Naive thymus-derived CD4-positive, alpha-beta T cell (primary cell): ENCODE measurements around the gene OR52B2. TPM values are rescaled to one million over a fixed set of nuclear protein-coding genes. Genes with fewer than 3 reads are reported as not detected.
A peak's percentile ranks its signal among the peaks of the same experiment; 100 is the strongest.
"Not testable (repeated sequence)": the region's sequence is repeated elsewhere in the genome, so short reads cannot be mapped to it uniquely, and the experiment has no call there.

Experiments
- ATAC-seq: fragments of 150-1000 bp; cut with Tn5 transposase; 2 replicates; pipeline ENCODE4 v1.10.0; 2021; ENCODE audit warnings: mild to moderate bottlenecking, moderate library complexity
- CTCF ChIA-PET: fragments of 350-600 bp; sonication (Branson Sonifier 250); formaldehyde crosslinking; loops from one replicate; lab custom pipeline; 2021; ENCODE audit warnings: antibody characterized with exemption; lab: Charles Lee
- POLR2A ChIA-PET: fragments of 350-600 bp; sonication (Branson Sonifier 250); formaldehyde crosslinking; loops from one replicate; lab custom pipeline; 2021; ENCODE audit warnings: antibody characterized with exemption, inconsistent platforms; lab: Charles Lee
- DNase-seq, 9 donors: peaks; one replicate each; pipeline versions ENCODE4 v3.0.0 to v3.0.0-alpha.2; 2020 to 2022; ENCODE audit warnings: mixed read lengths in 1 of 9
- H3K27ac ChIP-seq: one replicate; pipeline ENCODE4 v1.7.0; 2013; ENCODE audit warnings: mild to moderate bottlenecking, low read depth, low read length, moderate library complexity
- H3K27me3 ChIP-seq, 2 donors: one replicate each; pipeline ENCODE4 v1.7.0; 2013; ENCODE audit warnings: low read length in 2 of 2, mild to moderate bottlenecking in 2 of 2, moderate library complexity in 2 of 2; ENCODE audit not compliant: control insufficient read depth in 2 of 2, insufficient read depth in 2 of 2
- H3K36me3 ChIP-seq, 3 experiments: 1 replicate in 2 of 3; 2 replicates in 1 of 3; pipeline ENCODE4 v1.7.0; 2013; ENCODE audit warnings: low read length in 3 of 3, mild to moderate bottlenecking in 3 of 3, moderate library complexity in 1 of 3; ENCODE audit not compliant: insufficient read depth in 3 of 3, control insufficient read depth in 2 of 3
- H3K4me1 ChIP-seq, 2 donors: one replicate each; pipeline ENCODE4 v1.7.0; 2013; ENCODE audit warnings: low read length in 2 of 2, mild to moderate bottlenecking in 2 of 2, moderate library complexity in 1 of 2; ENCODE audit not compliant: control insufficient read depth in 2 of 2, insufficient read depth in 2 of 2
- H3K4me3 ChIP-seq: 2 replicates; pipeline ENCODE4 v1.7.0; 2013; ENCODE audit warnings: mild to moderate bottlenecking, low read length
- H3K9me3 ChIP-seq, 3 experiments: 1 replicate in 2 of 3; 2 replicates in 1 of 3; pipeline ENCODE4 v1.7.0; 2013; ENCODE audit warnings: low read length in 3 of 3; ENCODE audit not compliant: control insufficient read depth in 2 of 3
- H3K27ac Mint-ChIP-seq, 9 donors: one replicate each; pipeline ENCODE4 v1.8.0; 2020 to 2022; ENCODE audit warnings: mixed read lengths in 9 of 9, mild to moderate bottlenecking in 8 of 9, moderate library complexity in 5 of 9, inconsistent platforms in 2 of 9
- H3K27me3 Mint-ChIP-seq, 5 donors: one replicate each; pipeline ENCODE4 v1.8.0; 2021 to 2022; ENCODE audit warnings: mixed read lengths in 5 of 5, mild to moderate bottlenecking in 1 of 5
- H3K36me3 Mint-ChIP-seq, 5 donors: one replicate each; pipeline ENCODE4 v1.8.0; 2020 to 2022; ENCODE audit warnings: mixed read lengths in 5 of 5, mild to moderate bottlenecking in 3 of 5, inconsistent platforms in 1 of 5
- H3K4me1 Mint-ChIP-seq, 7 donors: one replicate each; pipeline ENCODE4 v1.8.0; 2020 to 2022; ENCODE audit warnings: mixed read lengths in 7 of 7, mild to moderate bottlenecking in 3 of 7, inconsistent platforms in 1 of 7
- H3K4me3 Mint-ChIP-seq, 10 donors: one replicate each; pipeline ENCODE4 v1.8.0; 2020 to 2022; ENCODE audit warnings: mild to moderate bottlenecking in 10 of 10, mixed read lengths in 10 of 10, moderate library complexity in 6 of 10, inconsistent platforms in 2 of 10
- H3K9me3 Mint-ChIP-seq, 11 donors: one replicate each; pipeline ENCODE4 v1.8.0; 2020 to 2022; ENCODE audit warnings: mixed read lengths in 11 of 11, mild to moderate bottlenecking in 4 of 11, inconsistent platforms in 1 of 11, moderate library complexity in 1 of 11
- intact Hi-C, 2 donors: fragments of 100-400 bp; cut with micrococcal nuclease; formaldehyde crosslinking; loops; one replicate each; pipeline ENCODE4 v1.15.1; 2023
- polyA plus RNA-seq, 2 donors: library from polyadenylated mRNA; unstranded; fragments of 300-500 nt; fragmentation: Illumina TruSeq; gene quantifications; one replicate each; pipeline ENCODE4 v1.2.3, GENCODE V29; 2021
- total RNA-seq, 6 experiments: library from RNA in 5 of 6; stranded (reverse) in 5 of 6; gene quantifications; 1 replicate in 5 of 6; 2 replicates in 1 of 6; pipeline ENCODE4 v1.2.3 and lab custom pipeline; 2021 to 2026

OR52B2 gene
- total and polyA plus RNA-seq, 7 experiments from 2014 or later: not detected

- not testable (repeated sequence) for ATAC-seq, H3K36me3 Mint-ChIP-seq, DNase-seq
These were observed 34.2 kb downstream of the OR52B2 start for GRCh38 chr11:6135936-6136335.

DNA sequence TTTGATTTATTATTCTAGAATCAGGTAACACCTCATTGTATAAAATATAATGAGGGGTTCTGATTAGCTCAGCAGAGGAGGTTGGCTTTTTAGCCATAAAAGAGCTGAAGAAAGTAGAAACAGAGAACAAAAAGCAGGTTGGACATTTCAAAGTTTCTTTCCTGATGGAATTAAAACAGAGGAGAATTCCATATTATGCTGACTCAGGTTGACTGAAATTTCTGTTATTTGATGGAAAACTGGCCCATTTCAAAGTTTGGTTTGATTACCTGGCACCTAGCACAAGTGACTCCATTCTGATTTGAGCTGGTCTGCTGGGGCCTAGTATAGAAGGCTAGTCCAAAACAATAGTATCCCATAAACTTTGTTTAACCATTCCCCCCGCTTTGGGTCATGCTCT is 37.7 kb downstream of the OR52B2 start:
- H3K36me3 ChIP-seq: no peaks in the 10 kb centered on the region
- Mint-ChIP-seq H3K27me3 (peaks cover 0 to 11% (median 0%) of the 10 kb centered on the region in 5 donors), H3K4me1 (no peaks in the 10 kb centered on the region), H3K27ac (no peak overlapping the region), H3K36me3 (no peaks in the 10 kb centered on the region), H3K9me3 (no peaks in the 10 kb centered on the region), H3K4me3 (no peak overlapping the region)
- H3K4me3 ChIP-seq: no peak overlapping the region
- intact Hi-C loops: no loop called here
- H3K4me1 ChIP-seq: no peaks in the 10 kb centered on the region
- ChIA-PET CTCF (no interaction called here), POLR2A (no interaction called here)
- DNase-seq (no peak), ATAC-seq (no peak)
- H3K27me3 ChIP-seq: no peaks in the 10 kb centered on the region
- H3K9me3 ChIP-seq: no peaks in the 10 kb centered on the region
- H3K27ac ChIP-seq: no peak overlapping the region

More at GRCh38 chr11:6135936-6136335, 34.2 kb downstream of the OR52B2 start:
- H3K36me3 ChIP-seq, POLR2A ChIA-PET, H3K4me1 Mint-ChIP-seq, H3K9me3 ChIP-seq, H3K27ac Mint-ChIP-seq, H3K4me3 Mint-ChIP-seq, H3K9me3 Mint-ChIP-seq, H3K27ac ChIP-seq, H3K27me3 ChIP-seq, H3K4me3 ChIP-seq, intact Hi-C loops, H3K4me1 ChIP-seq, CTCF ChIA-PET: not testable (repeated sequence)
- H3K27me3 Mint-ChIP-seq: peaks cover 0 to 15% (median 6%) of the 10 kb centered on the region in 5 donors

DNA sequence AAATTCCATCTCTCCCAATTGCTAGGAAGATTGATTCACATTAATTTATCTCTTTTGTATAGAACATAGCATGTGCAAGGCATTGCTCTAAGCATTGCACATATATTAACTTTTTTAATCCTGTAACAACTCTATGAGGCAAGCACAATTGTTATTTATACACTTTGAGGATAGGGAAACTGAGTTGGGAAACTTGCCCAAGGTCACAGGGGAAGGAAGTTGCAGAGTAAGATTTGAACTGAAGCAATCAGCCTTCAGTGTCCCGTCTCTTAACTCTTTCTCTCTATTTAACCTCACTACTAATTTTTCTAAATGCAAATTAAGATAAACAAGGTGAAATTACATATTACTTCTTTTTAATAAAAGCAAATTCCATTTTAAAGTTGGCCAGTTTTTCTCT is 40.5 kb downstream of the OR52B2 start:
- ChIA-PET CTCF (interaction anchor here (0.6 kb wide), 2 partner anchors 37 to 243 kb away, joined by 3 read pairs; no protein-coding TSS in a partner anchor), POLR2A (no interaction called here)
- Mint-ChIP-seq H3K27ac (no peak overlapping the region), H3K4me3 (no peak overlapping the region), H3K9me3 (no peaks in the 10 kb centered on the region), H3K4me1 (no peaks in the 10 kb centered on the region), H3K36me3 (no peaks in the 10 kb centered on the region), H3K27me3 (peaks cover 0 to 7% (median 0%) of the 10 kb centered on the region in 5 donors)
- H3K4me3 ChIP-seq: no peak overlapping the region
- intact Hi-C loops: no loop called here
- no peaks in the 10 kb centered on the region for H3K4me1 ChIP-seq
- DNase-seq (no peak), ATAC-seq (no peak)
- no peak overlapping the region for H3K27ac ChIP-seq
- H3K27me3 ChIP-seq: no peaks in the 10 kb centered on the region
- no peaks in the 10 kb centered on the region for H3K9me3 ChIP-seq
- H3K36me3 ChIP-seq: no peaks in the 10 kb centered on the region

- CTCF ChIA-PET: interaction anchor here (0.6 kb wide), 1 partner anchor 244 kb away, joined by 3 read pairs; no protein-coding TSS in a partner anchor
- POLR2A ChIA-PET: no interaction called here
- intact Hi-C loops: no loop called here
- Mint-ChIP-seq H3K4me3 (no peak overlapping the region), H3K27ac (no peak overlapping the region), H3K4me1 (no peaks in the 10 kb centered on the region), H3K36me3 (no peaks in the 10 kb centered on the region), H3K9me3 (no peaks in the 10 kb centered on the region), H3K27me3 (peaks cover 0 to 10% (median 3%) of the 10 kb centered on the region in 5 donors)
- H3K27me3 ChIP-seq: no peaks in the 10 kb centered on the region
- no peaks in the 10 kb centered on the region for H3K36me3 ChIP-seq
- ATAC-seq (peak; percentile 20), DNase-seq (no peak)
- no peaks in the 10 kb centered on the region for H3K4me1 ChIP-seq
- H3K27ac ChIP-seq: no peak overlapping the region
- H3K9me3 ChIP-seq: no peaks in the 10 kb centered on the region
- no peak overlapping the region for H3K4me3 ChIP-seq
These were observed 41.1 kb downstream of the OR52B2 start for GRCh38 chr11:6129011-6129410.

DNA sequence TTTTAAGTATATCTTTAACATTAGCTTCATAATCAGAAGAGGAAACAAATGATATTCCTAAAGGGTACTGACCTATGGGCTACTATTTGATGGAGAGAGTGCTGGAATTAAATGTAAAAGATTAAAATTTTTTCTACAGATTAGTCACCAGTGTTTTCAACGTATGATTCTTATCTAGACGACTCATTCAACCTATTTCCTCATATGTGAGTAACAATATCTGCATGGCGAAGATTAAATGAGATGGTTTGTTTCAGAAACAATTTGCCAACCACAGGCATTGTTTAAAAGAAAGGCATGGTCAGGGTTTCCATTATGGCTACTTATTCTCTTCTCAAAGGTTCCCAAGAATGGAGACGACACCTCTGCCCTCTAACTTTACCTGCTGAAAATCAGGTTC is 42.2 kb downstream of the OR52B2 start:
- ATAC-seq: peak; percentile 34
- CTCF ChIA-PET: no interaction called here
- Histone ChIP-seq H3K4me1 (no peaks in the 10 kb centered on the region), H3K4me3 (no peak overlapping the region), H3K9me3 (no peaks in the 10 kb centered on the region), H3K36me3 (no peaks in the 10 kb centered on the region), H3K27me3 (no peaks in the 10 kb centered on the region), H3K27ac (no peak overlapping the region)
- no peak overlapping the region for H3K4me3 Mint-ChIP-seq
- H3K36me3 Mint-ChIP-seq: no peaks in the 10 kb centered on the region
- peaks cover 0 to 11% (median 3%) of the 10 kb centered on the region in 5 donors for H3K27me3 Mint-ChIP-seq
- H3K27ac Mint-ChIP-seq: no peak overlapping the region
- POLR2A ChIA-PET: no interaction called here
- no peaks in the 10 kb centered on the region for H3K4me1 Mint-ChIP-seq
- H3K9me3 Mint-ChIP-seq: peaks cover 0 to under 1% (median 0%) of the 10 kb centered on the region in 11 donors
- no peak for DNase-seq
- intact Hi-C loops: no loop called here

GRCh38 chr11:6124245-6124644 is 45.9 kb downstream of the OR52B2 start:
- peaks cover 0 to 7% (median 3%) of the 10 kb centered on the region in 5 donors for H3K27me3 Mint-ChIP-seq
- peaks cover 0 to 7% (median 1%) of the 10 kb centered on the region in 11 donors for H3K9me3 Mint-ChIP-seq
- ChIA-PET POLR2A (no interaction called here), CTCF (no interaction called here)
- Histone ChIP-seq H3K27me3 (no peaks in the 10 kb centered on the region), H3K9me3 (no peaks in the 10 kb centered on the region), H3K4me1 (no peaks in the 10 kb centered on the region), H3K4me3 (no peak overlapping the region), H3K27ac (no peak overlapping the region), H3K36me3 (no peaks in the 10 kb centered on the region)
- no peaks in the 10 kb centered on the region for H3K4me1 Mint-ChIP-seq
- no peak overlapping the region for H3K4me3 Mint-ChIP-seq
- ATAC-seq: no peak
- no peaks in the 10 kb centered on the region for H3K36me3 Mint-ChIP-seq
- intact Hi-C loops: no loop called here
- no peak for DNase-seq
- no peak overlapping the region for H3K27ac Mint-ChIP-seq
